Kidney (tissue), 14 donors: Measurements from ENCODE around the gene SLC7A5. TPM values are rescaled to one million over a fixed set of nuclear protein-coding genes. Genes with fewer than 3 reads are reported as not detected.

Experiments used
- DNase-seq, 5 donors: peaks; one replicate each; pipeline ENCODE4 v3.0.0-alpha.2; 2013 to 2020
- FAIRE-seq: peaks from 2 replicates; lab custom pipeline; 2012; peaks lifted over from hg19 to GRCh38; lab: Jason Lieb, UNC
- H3K27ac ChIP-seq, 2 donors: one replicate each; pipeline ENCODE4 v1.7.0; 2013; ENCODE audit warnings: low read depth in 2 of 2, low read length in 2 of 2, inconsistent platforms in 1 of 2
- H3K27me3 ChIP-seq: one replicate; pipeline ENCODE4 v1.7.1; 2013; ENCODE audit warnings: low read length, inconsistent platforms; ENCODE audit not compliant: control insufficient read depth, insufficient read depth
- H3K36me3 ChIP-seq, 3 donors: one replicate each; pipeline versions ENCODE4 v1.7.0 to v1.7.1; 2013; ENCODE audit warnings: low read length in 3 of 3, control low read depth in 1 of 3, inconsistent platforms in 1 of 3; ENCODE audit not compliant: insufficient read depth in 3 of 3, control insufficient read depth in 2 of 3
- H3K4me1 ChIP-seq, 3 donors: one replicate each; pipeline versions ENCODE4 v1.7.0 to v1.7.1; 2013; ENCODE audit warnings: low read length in 3 of 3, inconsistent platforms in 1 of 3, low read depth in 1 of 3; ENCODE audit not compliant: control insufficient read depth in 2 of 3, insufficient read depth in 2 of 3
- H3K4me3 ChIP-seq, 3 donors: one replicate each; pipeline versions ENCODE4 v1.7.0 to v1.8.1; 2013; ENCODE audit warnings: low read length in 3 of 3, control low read depth in 1 of 3, inconsistent platforms in 1 of 3
- H3K9ac ChIP-seq, 3 donors: one replicate each; pipeline versions ENCODE4 v1.7.0 to v1.7.1; 2013; ENCODE audit warnings: low read length in 3 of 3, control low read depth in 1 of 3, inconsistent platforms in 1 of 3
- H3K9me3 ChIP-seq, 3 donors: one replicate each; pipeline versions ENCODE4 v1.7.0 to v1.7.1; 2013; ENCODE audit warnings: low read length in 3 of 3, control low read depth in 1 of 3, inconsistent platforms in 1 of 3; ENCODE audit not compliant: control insufficient read depth in 2 of 3, insufficient read depth in 1 of 3
- intact Hi-C: fragments of 100-400 bp; cut with DNase I; formaldehyde crosslinking; loops from one replicate; pipeline ENCODE4 v1.11.1; 2022
- polyA plus RNA-seq: library from polyadenylated mRNA; stranded (reverse); fragments of 350-450 nt; fragmentation: Illumina TruSeq; extraction: RNeasy Lipid Tissue Mini Kit (QIAGEN cat#74804); gene quantifications from one replicate; pipeline ENCODE4 v1.2.3, GENCODE V29; 2014; ENCODE audit warnings: low read depth, low replicate concordance; ENCODE audit not compliant: insufficient read depth
- total RNA-seq: library from RNA; stranded (reverse); fragmentation: NEBNext Ultra II Directional; extraction: Animal tissue kit (Norgen Biotek cat#: 25700); gene quantifications from one replicate; pipeline ENCODE4 v1.2.1, GENCODE V29; 2021
- TF ChIP-seq, protein P1 (sequence below): IDR thresholded peaks from 3 replicates; pipeline ENCODE4 v1.5.1; 2012; ENCODE audit warnings: mild to moderate bottlenecking, moderate library complexity, borderline replicate concordance; ENCODE audit not compliant: insufficient read depth; ENCODE audit errors: extremely low read depth
- donor health status: control.
- donor health status: control.
- donor health status: control.
- donor health status: control.
- donor health status: control.
- donor health status: DM: yes; HTN: yes; CAD: no.
- donor health status: Normal renal cell carcinoma (clear cell type).

Gene SLC7A5
- total and polyA plus RNA-seq, 2 donors from 2014 or later, result 17.0 to 18.7 TPM

DNA sequence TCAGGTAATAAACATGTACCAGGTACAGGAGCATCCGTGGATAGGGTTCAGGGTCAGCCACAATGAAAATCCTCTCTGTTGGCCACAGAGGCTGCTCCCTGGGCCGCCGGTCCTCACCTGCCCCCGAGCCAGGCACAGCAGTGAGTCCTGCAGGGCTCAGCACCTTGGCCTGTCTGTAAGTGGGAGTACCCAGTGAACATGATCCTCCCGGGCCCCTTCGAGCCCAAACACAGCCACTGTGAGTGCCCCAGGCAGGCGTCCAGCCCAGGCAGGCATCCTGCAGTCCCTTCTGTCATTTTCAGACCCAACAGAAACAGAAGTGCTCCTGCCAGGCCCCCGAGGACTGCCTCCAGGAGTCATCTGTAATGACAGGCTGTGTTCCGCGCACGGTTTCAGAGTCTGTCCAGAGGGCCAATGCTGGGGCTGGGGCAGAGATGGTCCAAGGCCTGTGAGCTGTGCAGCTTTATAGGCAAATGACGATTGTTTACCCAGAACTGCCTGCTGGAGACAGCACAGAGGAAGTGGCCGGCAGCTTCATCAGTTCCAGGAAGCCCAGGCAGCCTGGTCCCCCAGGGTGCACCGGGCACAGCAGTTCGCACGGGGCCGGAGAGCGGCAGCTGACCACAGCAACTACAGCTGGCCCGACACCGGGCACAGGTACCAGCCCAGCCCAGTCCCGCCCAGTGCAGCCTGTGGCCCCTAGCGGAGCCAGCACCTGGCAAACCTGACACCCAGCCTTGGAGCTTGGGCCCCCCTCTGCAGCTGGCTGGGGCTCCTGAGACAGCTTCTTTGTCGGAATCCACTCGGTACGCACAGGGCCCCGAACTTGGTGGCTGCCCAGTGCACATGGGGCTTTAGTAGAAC lies 13.2 kb downstream of the SLC7A5 start:
- no peak overlapping the region for H3K4me3 ChIP-seq
- intact Hi-C loops, result no loop called here
- FAIRE-seq, result no peak

DNA sequence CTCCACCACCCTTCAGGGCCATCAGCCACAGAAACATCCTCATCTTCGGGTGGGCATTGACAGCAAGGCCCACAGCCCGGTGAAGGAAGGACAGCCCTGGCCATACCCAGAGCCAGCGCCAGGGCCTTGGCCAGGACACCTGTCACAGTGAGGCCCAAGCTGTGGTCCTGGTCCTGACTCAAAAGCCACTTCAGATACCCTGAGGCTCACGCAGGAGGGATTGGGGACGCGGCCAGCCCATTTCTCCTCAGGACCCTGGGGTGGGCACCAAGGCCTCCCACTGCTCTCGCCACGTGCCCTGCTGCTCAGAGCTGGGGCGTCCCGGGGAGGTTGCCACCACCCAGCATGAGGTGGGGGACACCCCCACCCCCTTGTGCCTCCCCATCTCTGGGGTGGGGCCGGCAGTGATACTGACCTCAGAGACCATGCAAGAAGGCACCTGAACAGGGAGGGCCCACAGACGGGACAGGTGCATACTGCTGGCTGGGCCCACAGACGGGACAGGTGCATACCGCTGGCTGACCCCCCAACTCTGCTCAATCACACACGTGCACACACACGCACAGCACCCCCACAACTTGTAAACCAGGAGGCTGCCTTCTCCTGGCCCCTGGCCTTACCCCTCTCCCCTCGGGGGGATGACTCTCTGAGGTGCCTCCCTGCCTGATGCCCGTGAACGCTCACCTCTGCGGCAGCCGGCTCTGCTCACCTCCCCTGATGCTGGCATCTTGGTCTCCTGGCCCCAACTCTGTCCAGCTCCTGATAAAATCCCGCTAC lies 14.2 kb downstream of the SLC7A5 start:
- intact Hi-C loops, result no loop called here
- Histone ChIP-seq H3K27me3 (no peaks in the 10 kb centered on the region), H3K27ac (no peak overlapping the region), H3K9me3 (no peaks in the 10 kb centered on the region), H3K4me1 (peaks cover 0 to 5% (median 4%) of the 10 kb centered on the region in 3 donors), H3K36me3 (no peaks in the 10 kb centered on the region), H3K4me3 (no peak overlapping the region), H3K9ac (no peak overlapping the region)
- FAIRE-seq (no peak), DNase-seq (no peak)
- TF ChIP-seq, protein P1, sequence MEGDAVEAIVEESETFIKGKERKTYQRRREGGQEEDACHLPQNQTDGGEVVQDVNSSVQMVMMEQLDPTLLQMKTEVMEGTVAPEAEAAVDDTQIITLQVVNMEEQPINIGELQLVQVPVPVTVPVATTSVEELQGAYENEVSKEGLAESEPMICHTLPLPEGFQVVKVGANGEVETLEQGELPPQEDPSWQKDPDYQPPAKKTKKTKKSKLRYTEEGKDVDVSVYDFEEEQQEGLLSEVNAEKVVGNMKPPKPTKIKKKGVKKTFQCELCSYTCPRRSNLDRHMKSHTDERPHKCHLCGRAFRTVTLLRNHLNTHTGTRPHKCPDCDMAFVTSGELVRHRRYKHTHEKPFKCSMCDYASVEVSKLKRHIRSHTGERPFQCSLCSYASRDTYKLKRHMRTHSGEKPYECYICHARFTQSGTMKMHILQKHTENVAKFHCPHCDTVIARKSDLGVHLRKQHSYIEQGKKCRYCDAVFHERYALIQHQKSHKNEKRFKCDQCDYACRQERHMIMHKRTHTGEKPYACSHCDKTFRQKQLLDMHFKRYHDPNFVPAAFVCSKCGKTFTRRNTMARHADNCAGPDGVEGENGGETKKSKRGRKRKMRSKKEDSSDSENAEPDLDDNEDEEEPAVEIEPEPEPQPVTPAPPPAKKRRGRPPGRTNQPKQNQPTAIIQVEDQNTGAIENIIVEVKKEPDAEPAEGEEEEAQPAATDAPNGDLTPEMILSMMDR, result no peak

More for the DNA sequence above, 13.2 kb downstream of the SLC7A5 start:
- Histone ChIP-seq H3K27ac (peak overlapping the region in 1 of 2 donors; percentile 53), H3K4me1 (peaks cover 0 to 5% (median 4%) of the 10 kb centered on the region in 3 donors), H3K9ac (no peak overlapping the region), H3K36me3 (no peaks in the 10 kb centered on the region), H3K27me3 (no peaks in the 10 kb centered on the region), H3K9me3 (no peaks in the 10 kb centered on the region)
- peak in 1 of 5 donors; percentile 90 for DNase-seq
- TF ChIP-seq, protein P1, result no peak

DNA sequence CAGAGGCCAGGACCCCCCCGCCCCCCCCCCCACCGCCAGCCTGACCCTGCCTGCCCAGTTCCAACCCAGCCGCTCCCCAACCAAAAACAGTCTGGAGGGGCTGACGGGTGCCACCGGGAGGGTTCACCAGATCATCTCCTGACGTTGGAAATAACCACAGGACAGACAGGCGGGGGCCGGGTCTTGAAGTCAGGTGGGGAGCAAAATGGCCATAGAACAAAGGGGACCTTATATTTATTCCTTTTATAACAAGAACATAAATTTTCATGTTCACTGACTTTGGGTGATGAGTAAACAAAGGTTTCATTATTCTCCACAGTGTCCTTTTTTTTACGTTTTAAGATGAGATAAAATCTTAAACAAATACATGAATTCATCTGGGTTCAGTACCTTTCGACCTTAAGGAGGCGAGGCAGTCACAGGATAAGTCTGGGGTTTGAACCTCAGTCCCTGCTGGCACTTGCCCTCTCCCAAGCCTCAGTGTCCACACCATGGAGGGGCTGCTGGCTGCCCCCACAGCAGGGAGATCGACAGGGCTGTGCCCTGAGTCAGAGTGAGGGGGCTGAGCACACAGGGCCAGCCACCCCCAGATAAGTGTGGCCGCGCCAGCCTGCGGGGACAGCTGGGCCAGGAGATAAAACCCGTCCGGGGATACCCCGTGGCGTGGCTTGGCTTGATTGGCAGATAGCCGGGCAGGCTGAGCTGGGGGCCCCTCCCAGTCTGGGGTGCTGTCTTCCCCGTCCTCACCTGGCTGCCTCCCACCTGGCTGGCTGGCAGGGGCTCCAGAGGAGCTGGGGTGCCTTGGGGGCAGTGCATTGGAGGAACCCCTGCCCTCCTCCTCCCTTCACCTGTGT lies 15.0 kb downstream of the SLC7A5 start:
- Histone ChIP-seq H3K27ac (no peak overlapping the region), H3K27me3 (no peaks in the 10 kb centered on the region), H3K36me3 (no peaks in the 10 kb centered on the region), H3K9me3 (no peaks in the 10 kb centered on the region), H3K4me3 (no peak overlapping the region), H3K4me1 (peaks cover 0 to 5% (median 5%) of the 10 kb centered on the region in 3 donors), H3K9ac (no peak overlapping the region)
- TF ChIP-seq, protein P1, result no peak
- intact Hi-C loops, result no loop called here
- DNase-seq (no peak), FAIRE-seq (no peak)
